GM18870 (cell line): ENCODE data around the gene SNX32.

Source experiments
- ATAC-seq: cut with Tn5 transposase; IDR thresholded peaks from one replicate; pipeline ENCODE4 v1.9.1; 2021; ENCODE audit warnings: moderate library complexity; ENCODE audit not compliant: unreplicated experiment

SNX32 gene

GRCh38 chr11:65865550-65866172 is 31.9 kb downstream of the SNX32 start:
- no peak for ATAC-seq

GRCh38 chr11:65866509-65867283 is 32.9 kb downstream of the SNX32 start:
- no peak for ATAC-seq

- no peak for ATAC-seq
Observed at GRCh38 chr11:65867284-65868071, 33.7 kb downstream of the SNX32 start.

DNA sequence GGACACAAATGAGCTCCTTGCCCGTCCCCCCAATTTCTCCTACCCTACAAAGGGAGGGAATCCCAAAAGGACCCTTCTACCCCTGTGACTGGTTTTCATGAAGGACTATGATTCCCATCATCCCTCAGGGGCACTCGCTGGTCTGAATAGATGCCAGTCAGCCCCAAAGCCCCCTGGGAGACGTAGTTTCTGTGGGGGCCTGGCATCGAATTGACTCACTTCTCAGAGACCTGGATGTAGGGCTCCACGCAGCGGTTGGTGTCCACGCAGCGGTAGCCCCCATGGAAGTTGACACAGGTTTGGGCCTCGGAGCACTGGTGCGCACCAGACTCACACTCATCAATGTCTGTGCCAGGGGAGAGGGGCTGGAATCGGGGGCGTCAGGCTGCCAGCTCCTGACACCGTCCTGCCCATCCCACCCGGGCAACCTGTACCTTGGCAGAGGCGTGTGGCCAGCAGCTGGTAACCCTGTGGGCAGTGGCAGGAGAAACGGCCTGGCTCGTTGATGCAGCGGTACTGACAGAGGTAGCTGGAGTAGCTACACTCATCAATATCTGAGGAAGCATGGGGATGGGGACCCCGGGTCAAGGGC is 34.4 kb downstream of the SNX32 start:
- no peak for ATAC-seq

DNA sequence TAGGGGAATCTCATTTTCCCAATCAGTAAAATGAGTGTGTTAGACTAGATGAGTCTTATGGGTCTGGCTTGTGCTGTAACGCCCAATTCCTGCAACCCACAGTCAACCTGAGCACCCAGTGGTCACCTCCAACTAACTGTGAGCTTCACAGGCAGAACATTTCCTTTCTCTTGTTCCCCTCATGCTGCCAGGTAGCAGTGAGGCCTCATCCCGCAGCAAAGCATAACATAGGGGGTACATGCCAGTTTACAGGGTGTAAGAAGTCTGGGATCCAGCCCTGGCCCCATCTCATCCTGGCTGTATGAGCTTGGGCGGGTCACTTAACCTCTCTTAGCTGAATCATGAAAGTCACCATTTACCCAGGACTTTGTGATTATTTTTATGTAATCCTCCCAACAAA is 35.1 kb downstream of the SNX32 start:
- no peak for ATAC-seq

DNA sequence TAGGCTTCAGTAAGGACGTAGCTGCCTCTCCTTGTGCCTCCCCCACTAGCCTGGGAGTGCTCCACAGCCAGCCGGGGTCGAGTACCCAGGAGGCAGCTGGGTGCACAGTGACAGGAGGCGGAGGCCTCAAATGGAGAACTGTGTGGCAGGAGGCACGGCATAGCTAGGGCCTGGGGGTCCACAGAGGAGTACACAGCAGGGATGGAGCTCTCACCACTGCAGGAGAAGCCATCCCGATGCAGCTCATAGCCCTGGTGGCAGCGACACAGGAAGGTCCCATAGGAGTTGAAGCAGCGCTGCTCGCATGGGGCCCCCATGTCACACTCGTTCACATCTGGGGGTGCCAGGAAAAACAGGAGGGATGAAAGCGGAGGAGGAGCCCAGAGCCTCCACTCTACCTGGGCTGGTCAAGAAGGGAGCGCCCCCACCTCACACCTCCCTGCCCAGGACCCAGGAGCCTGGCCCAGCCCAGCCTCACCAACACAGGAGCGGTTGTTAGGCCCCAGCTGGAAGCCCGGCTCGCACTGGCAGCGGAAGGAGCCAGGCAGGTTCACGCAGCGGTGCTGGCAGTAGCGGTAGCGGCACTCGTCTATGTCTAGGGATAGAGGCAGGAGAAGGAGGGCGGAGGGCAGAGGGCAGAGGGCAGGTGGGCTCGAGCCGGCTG is 36.0 kb downstream of the SNX32 start:
- no peak for ATAC-seq

DNA sequence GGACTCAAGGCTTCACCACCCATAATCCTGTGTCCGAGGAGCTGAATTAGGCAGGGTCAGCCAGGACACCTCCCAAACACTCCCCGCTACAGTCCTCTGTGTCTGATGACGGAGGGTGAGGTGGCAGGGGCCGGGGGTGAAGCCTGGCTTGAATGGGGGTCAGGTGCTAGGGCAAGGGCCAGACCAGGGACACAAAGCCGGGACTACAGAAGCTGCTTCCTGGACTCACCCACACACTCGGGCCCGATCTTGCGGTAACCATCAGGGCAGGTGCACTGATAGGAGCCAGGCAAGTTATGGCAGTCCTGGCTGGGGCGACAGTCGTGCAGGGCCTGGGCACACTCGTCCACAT is 36.5 kb downstream of the SNX32 start:
- no peak for ATAC-seq

DNA sequence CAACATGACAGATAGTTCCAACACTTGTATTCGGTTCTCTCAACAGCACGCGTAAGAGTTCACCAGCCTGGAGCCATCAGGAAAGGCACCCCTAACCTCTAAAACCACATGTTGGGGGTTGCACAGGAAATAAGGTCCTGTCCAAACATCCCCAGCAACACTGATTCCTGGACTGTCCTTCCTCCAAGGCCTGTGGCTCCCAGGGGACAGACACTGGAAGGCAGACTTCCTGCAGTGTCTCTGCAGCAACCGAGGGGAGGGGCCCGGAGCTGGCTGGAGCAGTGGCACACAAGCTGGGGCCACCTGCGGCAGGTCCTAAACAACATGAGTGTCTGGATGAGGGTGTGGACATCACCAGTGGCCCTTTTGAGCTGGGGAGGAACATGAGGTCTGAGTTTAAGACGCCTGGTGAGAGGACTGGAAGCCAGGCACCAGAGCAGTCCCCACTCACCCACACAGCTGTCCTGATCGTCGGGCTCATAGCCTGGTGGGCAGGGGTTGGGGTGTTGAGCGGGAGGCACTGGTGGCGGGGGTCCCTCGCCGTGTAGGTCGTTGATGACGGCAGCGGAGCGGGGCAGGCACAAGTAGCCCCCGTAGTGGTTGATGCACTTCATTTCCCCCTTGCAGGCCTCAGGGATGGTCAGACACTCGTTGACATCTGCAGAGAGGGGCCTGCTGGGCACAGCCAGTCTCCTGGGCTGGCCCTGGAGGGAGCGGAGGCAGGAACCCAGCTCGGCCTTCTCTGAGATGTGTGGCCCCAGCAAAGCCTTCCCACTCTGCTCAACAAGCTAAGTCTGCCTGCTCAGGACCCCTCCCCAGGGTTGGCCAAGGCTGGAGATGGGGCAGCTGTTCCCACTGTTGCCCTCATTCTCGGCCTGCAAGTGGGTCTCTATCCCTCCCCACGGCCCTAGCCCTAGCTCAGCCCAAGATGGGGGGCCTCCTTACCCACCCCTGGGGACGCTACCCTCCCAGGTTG is 37.2 kb downstream of the SNX32 start:
- ATAC-seq, result no peak

DNA sequence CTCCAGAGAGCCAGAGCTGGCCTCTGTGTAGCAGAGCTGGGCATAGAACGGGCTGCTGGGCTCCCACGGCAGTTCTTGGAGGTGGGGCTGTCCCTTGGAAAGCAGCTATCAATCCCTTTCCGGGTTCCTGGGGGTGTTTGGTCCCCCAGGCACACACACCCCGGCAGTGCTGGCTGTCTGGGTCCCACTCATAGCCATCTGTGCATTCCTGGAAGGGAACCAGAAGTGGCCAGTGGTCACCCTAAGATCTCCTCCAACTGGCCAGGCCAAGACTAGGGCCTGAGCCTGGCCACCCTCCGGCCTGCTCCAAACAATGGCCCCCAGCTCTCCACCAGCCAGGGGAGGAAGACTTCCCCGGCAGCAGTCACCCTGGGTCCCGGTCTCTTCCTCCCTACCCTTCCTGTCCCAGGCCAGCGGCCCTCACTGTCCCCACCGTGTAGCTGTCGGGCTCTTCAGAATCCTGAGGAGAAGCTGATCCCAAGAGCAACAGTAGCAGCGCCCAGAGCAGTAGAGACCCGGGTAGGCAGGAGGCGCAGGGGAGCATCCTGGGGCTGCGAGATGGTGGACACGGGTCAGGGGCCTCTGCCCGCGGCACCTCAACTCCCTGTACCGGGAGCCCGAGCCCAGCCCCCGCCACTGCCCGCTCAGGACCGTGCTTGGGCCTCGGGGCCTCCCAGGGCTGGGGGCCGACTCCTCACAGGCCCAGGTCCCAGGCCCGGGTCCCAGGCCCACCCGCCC is 38.2 kb downstream of the SNX32 start:
- no peak for ATAC-seq

DNA sequence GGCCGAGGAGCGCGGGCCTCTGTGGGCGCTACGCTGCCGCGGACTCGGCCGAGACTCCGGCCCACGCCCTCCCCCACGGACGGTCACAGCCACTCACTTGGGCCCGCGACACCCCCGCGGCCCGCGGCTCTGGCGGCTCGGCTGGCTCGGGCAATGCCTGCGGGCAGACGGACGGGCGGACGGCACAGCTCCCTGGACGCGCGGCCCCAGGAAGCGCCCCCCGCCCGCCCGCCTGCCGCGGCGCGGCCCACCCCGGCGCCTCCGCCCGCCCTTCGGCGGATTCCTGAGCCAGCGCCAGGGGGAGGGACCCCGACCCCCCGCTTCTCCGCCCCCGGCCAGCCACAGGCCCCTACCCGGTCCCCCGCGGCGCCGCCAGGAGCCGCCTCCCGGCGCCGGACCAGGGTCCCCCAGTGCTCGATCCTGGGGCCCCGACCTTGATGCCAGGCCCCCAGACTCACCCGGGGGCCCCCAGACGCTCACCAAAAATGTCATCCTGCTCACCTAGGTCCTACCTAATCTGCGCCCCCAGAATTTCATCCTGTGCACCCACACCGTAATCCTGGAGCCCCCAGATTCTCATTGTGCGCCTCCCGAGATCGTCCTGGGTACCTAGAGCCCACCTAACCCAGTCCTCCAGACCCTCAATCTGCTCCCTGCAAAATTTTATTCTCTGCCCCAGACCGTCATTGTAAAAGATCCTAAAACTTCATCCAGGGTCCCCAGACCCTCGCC is 39.0 kb downstream of the SNX32 start, which contains the start of gene EFEMP2:
EFEMP2 (minus strand) TSS at position 215 of the 732 bp plus-strand sequence. CDS start 446 bp downstream, outside the sequence.
- ATAC-seq, result no peak

DNA sequence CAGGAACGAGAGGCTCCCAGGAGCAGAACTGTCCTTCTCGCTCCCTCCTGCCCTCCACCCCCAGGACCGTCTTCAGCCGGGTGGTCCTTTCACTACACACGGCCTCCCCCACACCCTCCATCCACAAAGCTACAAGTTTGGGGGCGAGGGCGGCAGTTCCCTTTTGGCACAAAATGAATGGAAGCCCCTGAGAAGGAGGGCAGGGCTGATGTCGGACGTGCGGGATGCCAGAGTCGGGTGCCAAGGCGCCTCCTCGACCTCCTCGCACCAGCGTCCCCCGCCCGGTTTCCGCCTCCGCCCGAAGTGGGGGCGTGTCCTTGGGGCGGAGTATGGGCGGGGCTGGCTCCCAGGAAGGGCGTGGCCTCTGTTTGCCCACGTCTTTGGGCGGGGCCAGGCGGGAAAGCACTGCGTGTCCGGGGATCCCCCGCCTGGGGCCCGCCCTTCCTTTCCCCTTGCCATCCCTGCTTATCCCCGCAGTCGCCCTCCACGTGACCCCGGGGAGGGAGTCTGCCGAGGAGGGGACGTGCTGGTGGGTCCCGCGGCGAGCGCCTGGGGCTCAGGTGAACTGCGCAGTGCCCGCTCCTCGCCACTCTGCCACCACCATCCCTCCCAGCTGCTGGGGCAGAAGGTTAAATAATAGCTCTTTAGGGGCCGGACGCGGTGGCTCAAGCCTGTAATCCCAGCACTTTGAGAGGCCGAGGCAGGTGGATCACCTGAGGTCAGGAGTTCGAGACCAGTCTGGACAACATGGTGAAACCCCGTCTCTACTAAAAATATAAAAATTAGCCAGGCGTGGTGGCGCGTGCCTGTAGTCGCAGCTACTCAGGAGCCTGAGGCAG is 39.8 kb downstream of the SNX32 start:
- ATAC-seq, result peak; percentile 60

- no peak for ATAC-seq
Observed at GRCh38 chr11:65879617-65880016, 45.9 kb downstream of the SNX32 start, which contains the start of gene CTSW. TSS of gene CTSW (plus strand) at chr11:65879837. CDS start at chr11:65879855, 18 bp downstream.

DNA sequence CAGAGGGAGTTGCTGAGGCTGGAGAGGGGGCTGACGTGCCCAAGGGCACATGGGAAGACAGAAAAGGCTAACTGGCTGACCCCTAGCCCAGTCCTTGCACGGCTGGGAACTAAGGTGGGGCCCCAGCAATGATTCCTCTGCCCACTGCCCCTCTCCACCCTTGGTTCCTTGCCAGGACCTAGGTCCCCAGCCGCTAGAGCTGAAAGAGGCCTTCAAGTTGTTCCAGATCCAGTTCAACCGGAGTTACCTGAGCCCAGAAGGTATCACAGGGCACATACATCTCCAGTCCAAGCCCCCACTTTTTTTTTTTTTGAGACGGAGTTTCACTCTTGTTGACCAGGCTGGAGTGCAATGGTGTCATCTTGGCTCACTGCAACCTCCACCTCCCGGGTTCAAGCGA is 46.3 kb downstream of the SNX32 start:
- ATAC-seq, result no peak

DNA sequence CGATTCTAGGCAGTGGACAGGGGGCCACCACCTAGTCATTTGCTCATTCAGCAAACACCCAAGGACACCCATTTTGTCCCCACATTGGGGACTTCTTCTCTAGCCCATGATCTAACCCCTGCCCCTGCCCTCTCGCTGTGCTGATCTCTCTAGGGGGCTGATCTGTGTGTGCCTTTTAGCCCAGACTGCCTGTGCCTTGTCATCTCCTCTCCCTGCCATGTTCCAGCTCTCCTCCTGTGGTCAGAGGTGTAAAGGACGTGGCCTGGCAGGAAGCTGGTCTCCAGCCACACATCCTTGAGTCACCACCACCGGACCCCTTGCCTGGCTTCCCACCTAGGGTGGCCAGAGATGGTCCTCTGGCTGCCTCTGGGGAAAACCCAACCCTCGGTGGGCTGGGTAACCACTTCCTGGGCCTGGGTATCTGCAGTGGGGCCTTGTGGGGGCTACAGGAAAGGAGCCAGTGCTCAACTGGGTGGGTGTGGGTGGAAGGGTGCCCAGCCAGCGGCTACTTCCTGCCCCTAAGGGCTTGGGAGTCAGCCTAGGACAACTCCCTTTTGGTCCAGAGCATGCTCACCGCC is 47.2 kb downstream of the SNX32 start:
- ATAC-seq, result no peak

DNA sequence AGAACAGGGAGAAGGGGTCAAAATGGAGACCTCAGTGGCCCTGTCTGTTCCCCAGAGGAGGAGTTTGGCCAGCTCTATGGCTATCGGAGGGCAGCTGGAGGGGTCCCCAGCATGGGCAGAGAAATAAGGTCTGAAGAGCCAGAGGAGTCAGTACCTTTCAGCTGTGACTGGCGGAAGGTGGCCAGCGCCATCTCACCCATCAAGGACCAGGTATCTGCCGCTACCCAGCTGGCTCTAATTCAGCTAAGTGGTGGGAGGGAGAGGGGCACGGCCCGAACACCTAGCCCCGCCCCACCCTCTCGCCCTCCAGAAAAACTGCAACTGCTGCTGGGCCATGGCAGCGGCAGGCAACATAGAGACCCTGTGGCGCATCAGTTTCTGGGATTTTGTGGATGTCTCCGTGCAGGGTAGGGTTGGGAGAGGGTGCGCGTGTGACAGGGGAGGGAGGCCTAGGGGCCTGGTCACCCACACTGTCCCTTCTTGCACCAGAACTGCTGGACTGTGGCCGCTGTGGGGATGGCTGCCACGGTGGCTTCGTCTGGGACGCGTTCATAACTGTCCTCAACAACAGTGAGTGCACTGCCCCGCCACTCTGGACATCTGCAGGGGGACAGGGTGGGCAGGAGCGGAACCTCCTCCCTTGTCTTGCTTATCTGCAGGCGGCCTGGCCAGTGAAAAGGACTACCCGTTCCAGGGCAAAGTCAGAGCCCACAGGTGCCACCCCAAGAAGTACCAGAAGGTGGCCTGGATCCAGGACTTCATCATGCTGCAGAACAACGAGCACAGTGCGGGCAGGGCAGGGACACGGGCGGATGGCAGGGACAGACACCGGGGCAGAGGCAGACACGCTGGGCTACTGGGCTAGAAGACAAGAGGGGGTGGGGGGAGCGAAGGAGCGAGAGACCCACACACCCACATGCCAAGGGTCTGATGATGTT is 48.6 kb downstream of the SNX32 start:
- no peak for ATAC-seq
